GM12878 (cell line): ENCODE measurements around the gene GID4. TPM values are rescaled to one million over a fixed set of nuclear protein-coding genes. Genes with fewer than 3 reads are reported as not detected.

ENCODE experiments used
- ATAC-seq: fragments of 200-7000 bp; cut with Tn5 transposase; 3 replicates; pipeline ENCODE4 v1.9.1; 2020; ENCODE audit warnings: mild to moderate bottlenecking, moderate library complexity
- BruUV-seq: library from RNA; stranded (reverse); fragments of 400-500 nt; replicated peaks from 2 replicates; lab custom pipeline; 2021; lab: Mats Ljungman, UMichigan
- CTCF ChIA-PET: fragments of 300-600 bp; sonication (Branson Sonifier 250); formaldehyde crosslinking; extraction: SDS; loops from one replicate; lab custom pipeline; 2021; ENCODE audit warnings: inconsistent platforms; lab: Yijun Ruan, JAX
- POLR2A ChIA-PET: fragments of 350-600 bp; formaldehyde crosslinking; extraction: SDS; loops from one replicate; lab custom pipeline; 2021; ENCODE audit warnings: inconsistent platforms; lab: Charles Lee
- RAD21 ChIA-PET: fragments of 300-600 bp; sonication (Branson Sonifier 250); formaldehyde crosslinking; loops from one replicate; lab custom pipeline; 2023; ENCODE audit warnings: antibody characterized with exemption; ENCODE audit not compliant: unreplicated experiment; lab: Charles Lee
- SMC1A ChIA-PET: fragments of 300-600 bp; sonication (Branson Sonifier 250); formaldehyde crosslinking; loops from one replicate; lab custom pipeline; 2023; ENCODE audit not compliant: unreplicated experiment, uncharacterized antibody; lab: Charles Lee
- DNase-seq: peaks from one replicate; pipeline ENCODE4 v3.0.0-alpha.2; 2011; ENCODE audit warnings: low read depth, low spot score
- FAIRE-seq: peaks from 3 replicates; lab custom pipeline; 2011; peaks lifted over from hg19 to GRCh38; lab: Jason Lieb, UNC
- H2AFZ ChIP-seq: 2 replicates; pipeline ENCODE4 v1.6.0; 2011; ENCODE audit warnings: low read depth, low read length, control low read depth; ENCODE audit not compliant: control insufficient read depth
- H3K27ac ChIP-seq: 2 replicates; pipeline ENCODE4 v1.5.1; 2011; ENCODE audit warnings: control low read depth; ENCODE audit not compliant: control insufficient read depth, insufficient read depth
- H3K27me3 ChIP-seq, 2 experiments: replicated peaks in 1 of 2; 2 replicates each; pipeline versions ENCODE4 v1.6.0 to v1.6.1; 2011; ENCODE audit warnings: low read length in 1 of 2; ENCODE audit not compliant: control insufficient read depth in 2 of 2, insufficient read depth in 2 of 2
- H3K36me3 ChIP-seq, 2 experiments: 2 replicates each; pipeline ENCODE4 v1.5.1; 2011; ENCODE audit warnings: low read length in 1 of 2; ENCODE audit not compliant: control insufficient read depth in 2 of 2, insufficient read depth in 2 of 2
- H3K4me1 ChIP-seq: 2 replicates; pipeline ENCODE4 v1.6.1; 2011; ENCODE audit warnings: mild to moderate bottlenecking, low read length, moderate library complexity, mixed read lengths; ENCODE audit not compliant: control insufficient read depth, insufficient read depth
- H3K4me2 ChIP-seq: 2 replicates; pipeline ENCODE4 v1.6.0; 2011; ENCODE audit warnings: control low read depth; ENCODE audit not compliant: control insufficient read depth, insufficient read depth
- H3K4me3 ChIP-seq: fragments of 200-600 bp; sonication (generic); 2 replicates; pipeline ENCODE4 v1.5.1; 2016
- H3K79me2 ChIP-seq: 2 replicates; pipeline ENCODE4 v1.6.0; 2011; ENCODE audit warnings: low read length; ENCODE audit not compliant: control insufficient read depth, insufficient read depth
- H3K9ac ChIP-seq: 2 replicates; pipeline ENCODE4 v1.8.0; 2011; ENCODE audit warnings: low read length, control low read depth, mixed read lengths; ENCODE audit not compliant: control insufficient read depth, insufficient read depth
- H3K9me3 ChIP-seq: replicated peaks from 3 replicates; pipeline ENCODE4 v1.5.1; 2011; ENCODE audit warnings: mild to moderate bottlenecking, low read length; ENCODE audit not compliant: control insufficient read depth, insufficient read depth
- H4K20me1 ChIP-seq: 2 replicates; pipeline ENCODE4 v1.6.0; 2011; ENCODE audit not compliant: control insufficient read depth, insufficient read depth
- BACH1 ChIP-seq: fragments of 450-650 bp; IDR thresholded peaks from 2 replicates; pipeline ENCODE4 v1.6.1; 2017; ENCODE audit warnings: mild to moderate bottlenecking, borderline replicate concordance
- DPF2 ChIP-seq: fragments of 450-650 bp; IDR thresholded peaks from 2 replicates; pipeline ENCODE4 v1.6.1; 2017; ENCODE audit warnings: mild to moderate bottlenecking
- EZH2 ChIP-seq: IDR thresholded peaks from 2 replicates; pipeline ENCODE4 v1.6.1; 2012; ENCODE audit warnings: low read depth, mild to moderate bottlenecking, control low read depth, inconsistent platforms, low read length, borderline replicate concordance; ENCODE audit not compliant: control insufficient read depth
- IKZF1 ChIP-seq: fragments of 450-650 bp; conservative IDR thresholded peaks from 2 replicates; pipeline ENCODE4 v1.6.1; 2017; ENCODE audit warnings: antibody characterized with exemption, mild to moderate bottlenecking
- IRF4 ChIP-seq: IDR thresholded peaks from 2 replicates; pipeline ENCODE4 v1.6.1; 2011; ENCODE audit warnings: low read depth, low read length
- JUNB ChIP-seq: IDR thresholded peaks from 2 replicates; pipeline ENCODE4 v1.6.1; 2016; ENCODE audit warnings: antibody characterized with exemption, mild to moderate bottlenecking
- MTA2 ChIP-seq: fragments of 450-650 bp; IDR thresholded peaks from 2 replicates; pipeline ENCODE4 v1.6.1; 2016; ENCODE audit warnings: low read depth, mild to moderate bottlenecking, moderate library complexity
- NR2C2 ChIP-seq: IDR thresholded peaks from 2 replicates; pipeline ENCODE4 v1.6.1; 2011; ENCODE audit warnings: borderline replicate concordance, low read depth; ENCODE audit not compliant: control insufficient read depth, insufficient read length
- PML ChIP-seq: IDR thresholded peaks from 2 replicates; pipeline ENCODE4 v1.6.1; 2012; ENCODE audit warnings: low read length, inconsistent platforms
- SMAD1 ChIP-seq: fragments of 450-650 bp; IDR thresholded peaks from 2 replicates; pipeline ENCODE4 v1.6.1; 2018; ENCODE audit warnings: mild to moderate bottlenecking, low read depth; ENCODE audit not compliant: partially characterized antibody
- SMARCA5 ChIP-seq: fragments of 450-650 bp; IDR thresholded peaks from 2 replicates; pipeline ENCODE4 v1.6.1; 2017; ENCODE audit warnings: mild to moderate bottlenecking
- TCF3 ChIP-seq: IDR thresholded peaks from 2 replicates; pipeline ENCODE4 v1.6.1; 2012; ENCODE audit warnings: low read depth, mild to moderate bottlenecking, low read length, borderline replicate concordance; ENCODE audit not compliant: insufficient read depth
- WGBS: methylation state at CpG from one replicate; pipeline ENCODE4 v1.1.6; 2016; ENCODE audit warnings: low lambda C conversion rate; ENCODE audit not compliant: insufficient replicate concordance, insufficient coverage; ENCODE audit errors: missing lambda C conversion rate; 5-methylcytosine and 5-hydroxymethylcytosine counted together
- in situ Hi-C: fragments of 300-500 bp; cut with MboI; formaldehyde crosslinking; loops from 9 replicates; pipeline ENCODE4 v1.14.3; 2018; ENCODE audit warnings: mixed read lengths
- intact Hi-C: fragments of 100-400 bp; cut with micrococcal nuclease; formaldehyde crosslinking; loops from one replicate; pipeline ENCODE4 v1.14.2; 2022; ENCODE audit not compliant: unreplicated experiment
- polyA plus RNA-seq, 11 experiments: library from polyadenylated mRNA; depleted of rRNA in 4 of 11; unstranded in 6 of 11; stranded (reverse) in 5 of 11; fragments of >200 nt; fragmentation: Nextera tagmentation in 4 of 11; fragmentation: Illumina TruSeq in 1 of 11; extraction: Ambion mirVana in 4 of 11; extraction: Trizol in 1 of 11; gene quantifications; 1 replicate in 1 of 11; 2 replicates in 10 of 11; pipeline versions ENCODE4 v1.2.1 to v1.2.3, GENCODE V29; 2011 to 2016; ENCODE audit warnings: inconsistent platforms in 2 of 11, missing spikeins in 2 of 11, low read depth in 1 of 11
- total RNA-seq, 4 experiments: library from RNA; depleted of rRNA in 3 of 4; stranded (reverse); fragments of >200 nt in 3 of 4; fragmentation: Illumina TruSeq in 1 of 4; extraction: Trizol in 1 of 4; gene quantifications; 2 replicates each; pipeline versions ENCODE4 v1.2.1 to v1.2.3, GENCODE V29; 2013 to 2021
- TF ChIP-seq, protein P1 (sequence below), 3 experiments: IDR thresholded peaks in 2 of 3; conservative IDR thresholded peaks in 1 of 3; 2 replicates each; pipeline ENCODE4 v1.5.1; 2011; ENCODE audit warnings: low read depth in 3 of 3, low read length in 3 of 3, mild to moderate bottlenecking in 3 of 3, control low read depth in 2 of 3, moderate library complexity in 2 of 3, inconsistent platforms in 1 of 3, mixed read lengths in 1 of 3; ENCODE audit not compliant: control insufficient read depth in 2 of 3, insufficient read depth in 1 of 3; ENCODE audit errors: extremely low read depth in 1 of 3
- TF ChIP-seq, protein P2 (sequence below): fragments of 450-650 bp; IDR thresholded peaks from 2 replicates; pipeline ENCODE4 v1.6.1; 2016; ENCODE audit warnings: mild to moderate bottlenecking
- TF ChIP-seq, protein P3 (sequence below): fragments of 450-650 bp; IDR thresholded peaks from 2 replicates; pipeline ENCODE4 v1.6.1; 2017; ENCODE audit warnings: mild to moderate bottlenecking, low read depth, inconsistent platforms; ENCODE audit not compliant: poor library complexity, severe bottlenecking
- TF ChIP-seq, protein P4 (sequence below): fragments of 450-650 bp; IDR thresholded peaks from 2 replicates; pipeline ENCODE4 v1.6.1; 2017; ENCODE audit warnings: borderline replicate concordance

The GID4 gene
- total and polyA plus RNA-seq, 10 of the 15 experiments (the other 5 are each of a cell fraction or from before 2014, with no cell fraction given), result 0.93 to 7.3 (median 3.6) TPM

DNA sequence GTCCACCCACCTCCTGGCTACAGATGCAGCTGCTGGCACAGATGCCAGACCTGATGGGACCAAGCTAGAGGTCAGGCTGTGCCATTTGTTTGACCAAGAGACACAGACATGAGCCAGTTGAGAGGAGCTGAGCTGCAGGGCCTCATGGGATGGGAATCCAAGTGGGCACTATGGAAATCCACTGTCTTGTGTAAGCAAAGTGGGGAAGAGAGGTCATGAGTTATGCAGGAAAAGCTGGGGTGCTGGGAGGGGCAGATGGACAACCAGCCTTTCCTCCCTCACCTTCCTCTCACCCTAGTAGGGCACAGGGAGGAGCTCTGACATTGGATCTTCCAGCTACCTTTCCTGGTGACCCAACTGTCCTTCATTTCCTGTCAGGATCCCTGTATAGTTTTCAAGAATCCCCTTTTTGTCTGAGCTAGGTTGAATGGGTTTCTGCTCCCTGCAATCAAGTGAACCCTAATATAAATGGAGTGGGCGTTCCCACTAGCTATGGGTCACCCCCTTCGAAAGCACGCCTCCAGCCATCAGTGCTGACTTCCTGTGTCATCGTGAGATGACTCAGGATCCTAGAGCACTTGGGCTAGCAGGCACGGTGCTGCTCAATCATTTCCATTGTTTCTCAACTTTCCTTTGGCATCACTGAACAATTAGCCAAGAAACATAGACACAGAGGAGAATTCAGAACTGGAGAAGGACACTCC is 13.8 kb upstream of the GID4 start:
- in situ Hi-C loops, result no loop called here
- intact Hi-C loops, result no loop called here
- peaks cover 16% of the 10 kb centered on the region for H3K4me1 ChIP-seq
- H3K9ac ChIP-seq, result no peak overlapping the region
- peak overlapping the region; percentile 30 for H3K27ac ChIP-seq
- FAIRE-seq (no peak), DNase-seq (no peak), ATAC-seq (peak; percentile 99)
- no peaks in the 10 kb centered on the region; a peak in 1 of 4 replicates for H3K27me3 ChIP-seq
- 0% methylated on average over 5 of the region's 5 CpGs for WGBS
- SMC1A ChIA-PET, result interaction anchor here (0.7 to 3.1 kb wide), 7 partner anchors 8 to 338 kb away, joined by 3 to 9 read pairs (median 5); no protein-coding TSS in a partner anchor
- RAD21 ChIA-PET, result interaction anchor here (0.6 to 1.4 kb wide), 4 partner anchors 8 to 67 kb away, joined by 3 to 5 read pairs (median 3); no protein-coding TSS in a partner anchor
- H3K36me3 ChIP-seq, result peaks cover 12% of the 10 kb centered on the region in 2 experiments; a peak in 3 of 4 replicates
- CTCF ChIA-PET, result interaction anchor here (0.6 to 2.6 kb wide), 9 partner anchors 8 to 428 kb away, joined by 3 to 8 read pairs (median 3); no protein-coding TSS in a partner anchor
- no peaks in the 10 kb centered on the region for H3K79me2 ChIP-seq
- no peaks in the 10 kb centered on the region for H3K9me3 ChIP-seq
- H3K4me2 ChIP-seq, result peak overlapping the region; percentile 33; the same call in 1 of the 2 replicates
- H2AFZ ChIP-seq, result peak overlapping the region; percentile 25; the same call in 1 of the 2 replicates
- no peak overlapping the region for H3K4me3 ChIP-seq
- BruUV-seq, result no TSS peak
- 0 out of 2 replicates have a peak, but pooled peaks cover 5% of the 10 kb centered on the region for H4K20me1 ChIP-seq
- POLR2A ChIA-PET, result interaction anchor here (0.7 kb wide), 1 partner anchor 66 kb away, joined by 3 read pairs; no protein-coding TSS in a partner anchor
- TF ChIP-seq, protein P1, sequence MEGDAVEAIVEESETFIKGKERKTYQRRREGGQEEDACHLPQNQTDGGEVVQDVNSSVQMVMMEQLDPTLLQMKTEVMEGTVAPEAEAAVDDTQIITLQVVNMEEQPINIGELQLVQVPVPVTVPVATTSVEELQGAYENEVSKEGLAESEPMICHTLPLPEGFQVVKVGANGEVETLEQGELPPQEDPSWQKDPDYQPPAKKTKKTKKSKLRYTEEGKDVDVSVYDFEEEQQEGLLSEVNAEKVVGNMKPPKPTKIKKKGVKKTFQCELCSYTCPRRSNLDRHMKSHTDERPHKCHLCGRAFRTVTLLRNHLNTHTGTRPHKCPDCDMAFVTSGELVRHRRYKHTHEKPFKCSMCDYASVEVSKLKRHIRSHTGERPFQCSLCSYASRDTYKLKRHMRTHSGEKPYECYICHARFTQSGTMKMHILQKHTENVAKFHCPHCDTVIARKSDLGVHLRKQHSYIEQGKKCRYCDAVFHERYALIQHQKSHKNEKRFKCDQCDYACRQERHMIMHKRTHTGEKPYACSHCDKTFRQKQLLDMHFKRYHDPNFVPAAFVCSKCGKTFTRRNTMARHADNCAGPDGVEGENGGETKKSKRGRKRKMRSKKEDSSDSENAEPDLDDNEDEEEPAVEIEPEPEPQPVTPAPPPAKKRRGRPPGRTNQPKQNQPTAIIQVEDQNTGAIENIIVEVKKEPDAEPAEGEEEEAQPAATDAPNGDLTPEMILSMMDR (IDR thresholded peaks at IDR 0.05 in 2 of 3, conservative IDR thresholded peaks at IDR 0.05 in 1 of 3; ENCODE audit: control insufficient read depth in 2 of 3, extremely low read depth in 1 of 3, insufficient read depth in 1 of 3, low read depth in 3 of 3, low read length in 3 of 3), result no peak
- TF ChIP-seq BACH1 (0 out of 2 replicates have a peak, but pooled peaks have one; percentile 36), IRF4 (0 out of 2 replicates have a peak, but pooled peaks have one; percentile 20), DPF2 (peak; percentile 33; the same call in 1 of the 2 replicates), PML (no peak), IKZF1 (0 out of 2 replicates have a peak, but pooled peaks have one; percentile 21), NR2C2 (no peak), JUNB (peak; percentile 53), EZH2 (no peak), TCF3 (0 out of 2 replicates have a peak, but pooled peaks have one; percentile 3), MTA2 (no peak), SMAD1 (no peak), SMARCA5 (no peak)
- TF ChIP-seq, protein P2, sequence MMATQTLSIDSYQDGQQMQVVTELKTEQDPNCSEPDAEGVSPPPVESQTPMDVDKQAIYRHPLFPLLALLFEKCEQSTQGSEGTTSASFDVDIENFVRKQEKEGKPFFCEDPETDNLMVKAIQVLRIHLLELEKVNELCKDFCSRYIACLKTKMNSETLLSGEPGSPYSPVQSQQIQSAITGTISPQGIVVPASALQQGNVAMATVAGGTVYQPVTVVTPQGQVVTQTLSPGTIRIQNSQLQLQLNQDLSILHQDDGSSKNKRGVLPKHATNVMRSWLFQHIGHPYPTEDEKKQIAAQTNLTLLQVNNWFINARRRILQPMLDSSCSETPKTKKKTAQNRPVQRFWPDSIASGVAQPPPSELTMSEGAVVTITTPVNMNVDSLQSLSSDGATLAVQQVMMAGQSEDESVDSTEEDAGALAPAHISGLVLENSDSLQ, result peak; percentile 23; the same call in 1 of the 2 replicates
- TF ChIP-seq, protein P3, sequence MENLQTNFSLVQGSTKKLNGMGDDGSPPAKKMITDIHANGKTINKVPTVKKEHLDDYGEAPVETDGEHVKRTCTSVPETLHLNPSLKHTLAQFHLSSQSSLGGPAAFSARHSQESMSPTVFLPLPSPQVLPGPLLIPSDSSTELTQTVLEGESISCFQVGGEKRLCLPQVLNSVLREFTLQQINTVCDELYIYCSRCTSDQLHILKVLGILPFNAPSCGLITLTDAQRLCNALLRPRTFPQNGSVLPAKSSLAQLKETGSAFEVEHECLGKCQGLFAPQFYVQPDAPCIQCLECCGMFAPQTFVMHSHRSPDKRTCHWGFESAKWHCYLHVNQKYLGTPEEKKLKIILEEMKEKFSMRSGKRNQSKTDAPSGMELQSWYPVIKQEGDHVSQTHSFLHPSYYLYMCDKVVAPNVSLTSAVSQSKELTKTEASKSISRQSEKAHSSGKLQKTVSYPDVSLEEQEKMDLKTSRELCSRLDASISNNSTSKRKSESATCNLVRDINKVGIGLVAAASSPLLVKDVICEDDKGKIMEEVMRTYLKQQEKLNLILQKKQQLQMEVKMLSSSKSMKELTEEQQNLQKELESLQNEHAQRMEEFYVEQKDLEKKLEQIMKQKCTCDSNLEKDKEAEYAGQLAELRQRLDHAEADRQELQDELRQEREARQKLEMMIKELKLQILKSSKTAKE, result no peak
- TF ChIP-seq, protein P4, sequence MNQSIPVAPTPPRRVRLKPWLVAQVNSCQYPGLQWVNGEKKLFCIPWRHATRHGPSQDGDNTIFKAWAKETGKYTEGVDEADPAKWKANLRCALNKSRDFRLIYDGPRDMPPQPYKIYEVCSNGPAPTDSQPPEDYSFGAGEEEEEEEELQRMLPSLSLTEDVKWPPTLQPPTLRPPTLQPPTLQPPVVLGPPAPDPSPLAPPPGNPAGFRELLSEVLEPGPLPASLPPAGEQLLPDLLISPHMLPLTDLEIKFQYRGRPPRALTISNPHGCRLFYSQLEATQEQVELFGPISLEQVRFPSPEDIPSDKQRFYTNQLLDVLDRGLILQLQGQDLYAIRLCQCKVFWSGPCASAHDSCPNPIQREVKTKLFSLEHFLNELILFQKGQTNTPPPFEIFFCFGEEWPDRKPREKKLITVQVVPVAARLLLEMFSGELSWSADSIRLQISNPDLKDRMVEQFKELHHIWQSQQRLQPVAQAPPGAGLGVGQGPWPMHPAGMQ, result no peak
